ENCODE data around the gene RAB5IF. TPM values are rescaled to one million over a fixed set of nuclear protein-coding genes. Genes with fewer than 3 reads are reported as not detected.

Gene RAB5IF
- total and polyA plus RNA-seq, 2 of the 8 experiments (the other 6 are each of a cell fraction or from before 2014, with no cell fraction given): 95.5 to 148 TPM

DNA sequence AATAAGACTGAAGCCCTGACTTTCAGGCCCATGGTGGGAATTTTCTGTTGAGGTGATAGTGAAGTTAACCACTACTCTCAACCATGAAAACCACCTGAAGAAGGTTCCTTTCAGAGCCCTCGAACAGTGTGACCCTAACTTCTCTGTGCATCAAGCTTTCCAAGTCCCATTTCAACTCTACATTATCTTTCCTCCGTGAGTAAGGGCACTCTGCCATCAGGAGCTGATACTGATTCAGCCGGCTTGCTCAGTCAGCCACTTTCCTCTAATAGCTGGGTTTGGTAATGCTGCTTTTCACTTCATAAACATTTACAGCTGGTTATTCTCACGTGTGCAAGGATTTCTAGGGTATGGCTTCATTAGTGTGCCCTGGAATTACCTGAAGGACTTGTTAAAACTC lies 51.2 kb downstream of the RAB5IF start:
- no peak overlapping the region for H2BK12ac ChIP-seq (ENCODE audit: low read depth, low read length)
- no peaks in the 10 kb centered on the region for H3K79me2 ChIP-seq (ENCODE audit: control insufficient read depth in 1 of 2, insufficient read depth in 2 of 2, low read length in 2 of 2)
- no peak overlapping the region for H2BK120ac ChIP-seq (replicated peaks; ENCODE audit: low read depth, low read length)
- no peak overlapping the region for H2AK5ac ChIP-seq (ENCODE audit: low read depth, low read length)
- no peak overlapping the region for H2AFZ ChIP-seq (ENCODE audit: low read length)
- H3K79me1 ChIP-seq (ENCODE audit: low read depth, low read length): no peaks in the 10 kb centered on the region
- no peaks in the 10 kb centered on the region for H3K23me2 ChIP-seq (ENCODE audit: low read depth, low read length)
- H2BK15ac ChIP-seq (ENCODE audit: low read length): no peak overlapping the region
- H2BK20ac ChIP-seq (ENCODE audit: low read length): no peak overlapping the region
- H4K91ac ChIP-seq (replicated peaks; ENCODE audit: insufficient read length, low read length): no peak overlapping the region
- H3K18ac ChIP-seq (ENCODE audit: extremely low read depth, low read length): no peak overlapping the region
- no peak for FAIRE-seq
- no peak overlapping the region for H3K9ac ChIP-seq (replicated peaks in 1 of 4; ENCODE audit: extremely low read depth in 1 of 4, low read depth in 3 of 4, low read length in 3 of 4)
- no peaks in the 10 kb centered on the region for H4K20me1 ChIP-seq (replicated peaks in 1 of 2; ENCODE audit: control insufficient read depth in 1 of 2, insufficient read depth in 2 of 2, low read length in 2 of 2)
- H3K56ac ChIP-seq (replicated peaks; ENCODE audit: insufficient read length, low read depth, low read length): no peak overlapping the region
- H3K36me3 ChIP-seq (ENCODE audit: control insufficient read depth in 2 of 4, insufficient read depth in 4 of 4, low read length in 3 of 4): peaks cover 0 to 3% (median 1%) of the 10 kb centered on the region in 4 experiments; a peak in 3 of 8 replicates
- DNase-seq (ENCODE audit: low read depth in 1 of 2, low spot score in 2 of 2): no peak
- H3K27ac ChIP-seq (ENCODE audit: low read depth, low read length): no peak overlapping the region
- H4K8ac ChIP-seq (ENCODE audit: extremely low read depth, insufficient read depth, low read length): no peak overlapping the region
- no peak overlapping the region for H3K23ac ChIP-seq (ENCODE audit: insufficient read length)
- H3K4ac ChIP-seq (replicated peaks; ENCODE audit: insufficient read length, low read depth, low read length): no peak overlapping the region
- H3K4me3 ChIP-seq (ENCODE audit: extremely low read depth in 1 of 4, insufficient read depth in 2 of 4, low read depth in 3 of 4, low read length in 4 of 4): no peak overlapping the region
- TF ChIP-seq EGR1 (IDR thresholded peaks at IDR 0.05; ENCODE audit: borderline replicate concordance, low read depth, low read length) (no peak), EP300 (IDR thresholded peaks at IDR 0.05; ENCODE audit: borderline replicate concordance in 1 of 2, low read depth in 2 of 2, low read length in 2 of 2) (no peak), YY1 (IDR thresholded peaks at IDR 0.05; ENCODE audit: low read depth, low read length) (no peak), RAD21 (IDR thresholded peaks at IDR 0.05 in 1 of 2, conservative IDR thresholded peaks at IDR 0.05 in 1 of 2; ENCODE audit: low read depth in 2 of 2, low read length in 2 of 2) (no peak), SP2 (IDR thresholded peaks at IDR 0.05; ENCODE audit: low read length) (no peak), JUND (IDR thresholded peaks at IDR 0.05; ENCODE audit: low read length) (no peak), TBP (IDR thresholded peaks at IDR 0.05; ENCODE audit: low read depth, low read length) (no peak), CHD1 (IDR thresholded peaks at IDR 0.05; ENCODE audit: low read depth, low read length) (no peak), SRF (IDR thresholded peaks at IDR 0.05; ENCODE audit: low read depth, low read length) (no peak)
- WGBS, 2 experiments (ENCODE audit: extremely low coverage in 1 of 2, insufficient coverage in 1 of 2, insufficient read length in 1 of 2, insufficient replicate concordance in 2 of 2, low coverage in 1 of 2, low lambda C conversion rate in 2 of 2, missing lambda C conversion rate in 1 of 2): 87% methylated on average over 4 of the region's 4 CpGs; no CpG with 5 or more reads in 1 of the 2 experiments
- no peaks in the 10 kb centered on the region for H3K9me3 ChIP-seq (ENCODE audit: insufficient read depth in 2 of 2, low read depth in 1 of 2, low read length in 1 of 2)
- H2BK5ac ChIP-seq (ENCODE audit: low read depth, low read length): no peak overlapping the region
- H3K27me3 ChIP-seq (replicated peaks in 1 of 4; ENCODE audit: control insufficient read depth in 3 of 4, extremely low read depth in 1 of 4, insufficient read depth in 3 of 4, low read length in 3 of 4): no peaks in the 10 kb centered on the region
- CTCF ChIA-PET (ENCODE audit: partially characterized antibody): interaction anchor here (0.5 to 1.8 kb wide), 6 partner anchors 21 to 186 kb away, joined by 3 to 5 read pairs (median 3); partner anchors contain the start of gene DSN1
- no peak overlapping the region for H3K14ac ChIP-seq (ENCODE audit: insufficient read length)
- no peak overlapping the region for H4K5ac ChIP-seq (ENCODE audit: insufficient read length, low read depth, low read length)
- H3K4me2 ChIP-seq (ENCODE audit: insufficient read depth in 1 of 2, low read depth in 2 of 2, low read length in 2 of 2): no peak overlapping the region
- POLR2A ChIA-PET (ENCODE audit: partially characterized antibody): interaction anchor here (1.1 kb wide), 1 partner anchor 21 kb away, joined by 6 read pairs; no protein-coding TSS in a partner anchor
- no peaks in the 10 kb centered on the region for H3K4me1 ChIP-seq (replicated peaks in 1 of 4; ENCODE audit: control insufficient read depth in 3 of 4, insufficient read depth in 4 of 4, low read length in 3 of 4)
